ENCODE results near the gene ERC2.

The ERC2 gene

GRCh38 chr3:55658270-55658669 lies 810.0 kb downstream of the ERC2 start:
- no peak overlapping the region for H3K4me2 ChIP-seq (ENCODE audit: low read length)
- no peaks in the 10 kb centered on the region for H3K9me3 ChIP-seq (replicated peaks; ENCODE audit: low read length)
- no peak overlapping the region for H3K4me3 ChIP-seq (ENCODE audit: low read length)
- no peaks in the 10 kb centered on the region for H3K27me3 ChIP-seq (ENCODE audit: control insufficient read depth, insufficient read depth, low read length)
- peaks cover 3% of the 10 kb centered on the region for H3K4me1 ChIP-seq (ENCODE audit: control insufficient read depth, insufficient read depth, low read length)
- H3K9ac ChIP-seq (ENCODE audit: low read depth, low read length) = no peak overlapping the region
- no peaks in the 10 kb centered on the region for H3K36me3 ChIP-seq (ENCODE audit: insufficient read depth, low read length)

DNA sequence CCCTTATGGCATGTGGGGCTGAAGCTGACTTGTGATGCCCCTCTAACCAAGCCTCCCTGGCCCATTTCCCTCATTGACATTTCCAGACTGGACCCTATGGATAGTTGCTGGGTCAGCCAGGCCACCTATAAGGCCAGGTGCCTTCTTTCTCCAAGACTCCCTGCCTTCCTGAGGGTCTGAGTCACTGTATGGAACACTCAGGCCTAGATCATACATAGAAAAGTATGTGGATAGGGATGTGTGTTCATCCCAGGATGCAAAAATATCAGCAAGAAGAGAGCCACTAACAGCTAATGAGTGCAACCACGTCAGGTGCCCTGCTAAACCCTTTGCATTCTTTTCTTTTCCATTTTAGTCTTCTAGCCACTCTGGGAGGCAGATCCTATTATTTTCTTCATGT lies 812.7 kb downstream of the ERC2 start:
- Histone ChIP-seq H3K4me1 (ENCODE audit: control insufficient read depth, insufficient read depth, low read length) (no peaks in the 10 kb centered on the region), H3K36me3 (ENCODE audit: insufficient read depth, low read length) (no peaks in the 10 kb centered on the region), H3K9ac (ENCODE audit: low read depth, low read length) (no peak overlapping the region)

GRCh38 chr3:55654123-55654760 lies 814.0 kb downstream of the ERC2 start:
- Histone ChIP-seq H3K9ac (ENCODE audit: low read depth, low read length) (no peak overlapping the region), H3K4me2 (ENCODE audit: low read length) (no peak overlapping the region), H3K4me1 (ENCODE audit: control insufficient read depth, insufficient read depth, low read length) (no peaks in the 10 kb centered on the region), H3K27me3 (ENCODE audit: control insufficient read depth, insufficient read depth, low read length) (peaks cover 5% of the 10 kb centered on the region), H3K36me3 (ENCODE audit: insufficient read depth, low read length) (no peaks in the 10 kb centered on the region), H3K9me3 (replicated peaks; ENCODE audit: low read length) (no peaks in the 10 kb centered on the region), H3K4me3 (ENCODE audit: low read length) (no peak overlapping the region)

More for the DNA sequence above, 812.7 kb downstream of the ERC2 start:
- Histone ChIP-seq H3K27me3 (ENCODE audit: control insufficient read depth, insufficient read depth, low read length) (no peaks in the 10 kb centered on the region), H3K9me3 (replicated peaks; ENCODE audit: low read length) (no peaks in the 10 kb centered on the region), H3K4me2 (ENCODE audit: low read length) (no peak overlapping the region), H3K4me3 (ENCODE audit: low read length) (no peak overlapping the region)

DNA sequence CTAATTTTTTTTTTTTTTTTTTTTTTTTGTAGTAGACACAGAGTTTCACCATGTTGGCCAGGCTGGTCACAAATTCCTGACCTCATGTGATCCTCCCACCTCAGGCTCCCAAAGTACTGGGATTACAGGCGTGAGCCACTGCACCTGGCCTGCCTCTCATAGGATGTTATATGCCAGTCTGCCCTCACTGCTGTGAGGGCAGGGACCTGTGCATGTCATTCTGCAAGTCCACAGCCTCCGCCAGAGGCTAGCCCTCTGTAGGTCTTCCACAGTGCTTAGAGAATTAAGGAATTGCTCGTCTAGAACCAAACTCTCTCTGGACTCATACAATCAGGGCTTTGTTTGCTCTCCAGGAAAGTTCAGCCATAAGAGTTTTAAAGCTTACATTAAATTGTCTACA lies 817.3 kb downstream of the ERC2 start:
- Histone ChIP-seq H3K9ac (ENCODE audit: low read depth, low read length) (no peak overlapping the region), H3K9me3 (replicated peaks; ENCODE audit: low read length) (no peaks in the 10 kb centered on the region), H3K4me2 (ENCODE audit: low read length) (no peak overlapping the region), H3K27me3 (ENCODE audit: control insufficient read depth, insufficient read depth, low read length) (peaks cover 15% of the 10 kb centered on the region), H3K4me3 (ENCODE audit: low read length) (no peak overlapping the region), H3K4me1 (ENCODE audit: control insufficient read depth, insufficient read depth, low read length) (no peaks in the 10 kb centered on the region), H3K36me3 (ENCODE audit: insufficient read depth, low read length) (no peaks in the 10 kb centered on the region)

- Histone ChIP-seq H3K27me3 (ENCODE audit: control insufficient read depth, insufficient read depth, low read length) (peaks cover 22% of the 10 kb centered on the region), H3K9me3 (replicated peaks; ENCODE audit: low read length) (no peaks in the 10 kb centered on the region), H3K4me1 (ENCODE audit: control insufficient read depth, insufficient read depth, low read length) (no peaks in the 10 kb centered on the region), H3K9ac (ENCODE audit: low read depth, low read length) (no peak overlapping the region), H3K4me2 (ENCODE audit: low read length) (no peak overlapping the region), H3K36me3 (ENCODE audit: insufficient read depth, low read length) (no peaks in the 10 kb centered on the region), H3K4me3 (ENCODE audit: low read length) (no peak overlapping the region)
Measured at GRCh38 chr3:55650011-55650410, 818.3 kb downstream of the ERC2 start.

GRCh38 chr3:55649554-55649953 lies 818.7 kb downstream of the ERC2 start:
- no peak overlapping the region for H3K9ac ChIP-seq (ENCODE audit: low read depth, low read length)
- peaks cover 22% of the 10 kb centered on the region for H3K27me3 ChIP-seq (ENCODE audit: control insufficient read depth, insufficient read depth, low read length)
- H3K4me2 ChIP-seq (ENCODE audit: low read length) = no peak overlapping the region
- H3K36me3 ChIP-seq (ENCODE audit: insufficient read depth, low read length) = no peaks in the 10 kb centered on the region
- no peak overlapping the region for H3K4me3 ChIP-seq (ENCODE audit: low read length)
- H3K9me3 ChIP-seq (replicated peaks; ENCODE audit: low read length) = no peaks in the 10 kb centered on the region
- H3K4me1 ChIP-seq (ENCODE audit: control insufficient read depth, insufficient read depth, low read length) = no peaks in the 10 kb centered on the region

DNA sequence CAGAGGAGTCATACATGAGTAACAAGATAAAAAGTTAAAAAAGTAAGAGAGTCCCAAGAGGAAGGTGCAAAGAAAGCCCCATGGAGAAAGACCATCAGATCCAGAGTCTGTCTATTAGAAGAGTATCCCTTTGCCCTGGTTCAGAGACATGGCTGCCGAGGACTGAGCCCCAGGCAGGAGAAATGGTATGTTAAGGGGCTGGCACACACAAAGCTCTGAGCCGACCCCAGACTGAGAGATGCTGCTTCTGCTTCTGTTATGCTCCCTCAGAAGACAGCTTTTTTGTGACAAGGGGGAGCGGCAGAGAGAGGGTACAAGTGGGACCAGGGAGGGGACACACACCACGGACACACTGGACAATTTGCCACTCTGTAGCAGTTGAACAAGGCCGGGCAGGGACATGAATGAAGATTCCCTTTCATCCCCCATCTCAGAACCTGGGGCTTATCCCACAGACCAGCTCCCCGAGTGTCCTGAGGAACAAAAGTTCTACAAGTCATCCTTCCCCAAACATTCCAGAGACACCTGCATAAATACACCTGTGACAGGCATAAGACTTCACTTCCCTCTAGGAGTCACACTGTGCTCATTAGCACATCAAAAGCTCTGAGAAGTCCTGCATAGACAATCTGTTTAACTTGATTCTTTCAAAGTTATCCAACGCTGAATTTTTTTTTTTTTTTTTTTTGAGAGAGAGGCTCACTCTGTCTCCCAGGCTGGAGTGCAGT lies 819.5 kb downstream of the ERC2 start:
- Histone ChIP-seq H3K4me3 (ENCODE audit: low read length) (no peak overlapping the region), H3K27me3 (ENCODE audit: control insufficient read depth, insufficient read depth, low read length) (peaks cover 22% of the 10 kb centered on the region), H3K4me2 (ENCODE audit: low read length) (no peak overlapping the region), H3K4me1 (ENCODE audit: control insufficient read depth, insufficient read depth, low read length) (no peaks in the 10 kb centered on the region), H3K9me3 (replicated peaks; ENCODE audit: low read length) (no peaks in the 10 kb centered on the region), H3K9ac (ENCODE audit: low read depth, low read length) (no peak overlapping the region), H3K36me3 (ENCODE audit: insufficient read depth, low read length) (no peaks in the 10 kb centered on the region)

- H3K27me3 ChIP-seq (ENCODE audit: control insufficient read depth, insufficient read depth, low read length) = peaks cover 22% of the 10 kb centered on the region
- H3K4me1 ChIP-seq (ENCODE audit: control insufficient read depth, insufficient read depth, low read length) = no peaks in the 10 kb centered on the region
- no peak overlapping the region for H3K4me2 ChIP-seq (ENCODE audit: low read length)
- no peak overlapping the region for H3K4me3 ChIP-seq (ENCODE audit: low read length)
- no peaks in the 10 kb centered on the region for H3K9me3 ChIP-seq (replicated peaks; ENCODE audit: low read length)
- no peaks in the 10 kb centered on the region for H3K36me3 ChIP-seq (ENCODE audit: insufficient read depth, low read length)
- H3K9ac ChIP-seq (ENCODE audit: low read depth, low read length) = no peak overlapping the region
Measured at GRCh38 chr3:55647670-55648069, 820.6 kb downstream of the ERC2 start.

- Histone ChIP-seq H3K27me3 (ENCODE audit: control insufficient read depth, insufficient read depth, low read length) (peaks cover 22% of the 10 kb centered on the region), H3K9me3 (replicated peaks; ENCODE audit: low read length) (no peaks in the 10 kb centered on the region), H3K4me3 (ENCODE audit: low read length) (no peak overlapping the region), H3K4me1 (ENCODE audit: control insufficient read depth, insufficient read depth, low read length) (no peaks in the 10 kb centered on the region), H3K4me2 (ENCODE audit: low read length) (no peak overlapping the region), H3K9ac (ENCODE audit: low read depth, low read length) (no peak overlapping the region), H3K36me3 (ENCODE audit: insufficient read depth, low read length) (no peaks in the 10 kb centered on the region)
Measured at GRCh38 chr3:55647063-55647462, 821.2 kb downstream of the ERC2 start.

DNA sequence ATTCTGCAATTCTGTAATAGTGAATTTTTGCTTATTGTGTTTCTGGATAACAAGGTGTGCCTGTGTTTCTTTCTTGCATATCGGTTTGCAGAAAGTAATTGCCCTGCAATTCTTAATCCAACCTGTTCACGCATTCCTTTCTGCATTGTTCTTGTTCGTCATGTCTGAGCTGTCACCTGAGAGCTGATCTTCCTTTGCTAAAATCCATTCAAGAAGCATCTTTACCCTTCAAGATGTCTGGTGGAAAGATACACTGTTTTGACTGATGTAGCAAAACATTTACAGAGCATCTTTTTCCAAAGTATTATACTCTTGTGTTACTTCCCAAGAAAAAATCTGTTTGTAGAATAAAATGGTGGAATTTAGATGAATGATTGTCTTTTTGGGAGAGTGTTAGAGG lies 822.1 kb downstream of the ERC2 start:
- no peak overlapping the region for H3K4me3 ChIP-seq (ENCODE audit: low read length)
- no peak overlapping the region for H3K4me2 ChIP-seq (ENCODE audit: low read length)
- H3K9ac ChIP-seq (ENCODE audit: low read depth, low read length) = no peak overlapping the region
- H3K4me1 ChIP-seq (ENCODE audit: control insufficient read depth, insufficient read depth, low read length) = no peaks in the 10 kb centered on the region
- H3K36me3 ChIP-seq (ENCODE audit: insufficient read depth, low read length) = no peaks in the 10 kb centered on the region
- peaks cover 22% of the 10 kb centered on the region for H3K27me3 ChIP-seq (ENCODE audit: control insufficient read depth, insufficient read depth, low read length)
- no peaks in the 10 kb centered on the region for H3K9me3 ChIP-seq (replicated peaks; ENCODE audit: low read length)

DNA sequence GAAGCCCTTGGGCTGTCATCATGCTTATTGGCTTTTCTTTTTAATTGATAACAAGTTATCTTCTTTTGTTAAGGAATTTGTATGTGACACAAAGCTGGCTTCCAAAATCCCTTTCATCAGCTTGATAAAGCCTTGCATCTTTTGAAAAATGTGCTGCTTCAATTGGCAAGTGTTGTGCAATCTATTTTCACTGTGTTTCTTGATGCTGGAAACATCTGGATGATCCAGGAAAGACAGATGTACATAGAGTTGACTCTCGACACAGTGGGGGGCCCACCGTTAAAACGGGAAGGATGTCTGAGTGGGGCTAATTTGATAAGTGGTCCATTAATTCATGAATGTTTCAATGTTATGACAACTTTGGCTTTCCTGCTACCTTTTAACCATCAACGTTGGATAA lies 822.8 kb downstream of the ERC2 start:
- Histone ChIP-seq H3K9ac (ENCODE audit: low read depth, low read length) (no peak overlapping the region), H3K27me3 (ENCODE audit: control insufficient read depth, insufficient read depth, low read length) (peaks cover 22% of the 10 kb centered on the region), H3K4me1 (ENCODE audit: control insufficient read depth, insufficient read depth, low read length) (no peaks in the 10 kb centered on the region), H3K9me3 (replicated peaks; ENCODE audit: low read length) (no peaks in the 10 kb centered on the region), H3K36me3 (ENCODE audit: insufficient read depth, low read length) (no peaks in the 10 kb centered on the region), H3K4me2 (ENCODE audit: low read length) (no peak overlapping the region), H3K4me3 (ENCODE audit: low read length) (no peak overlapping the region)

GRCh38 chr3:55643283-55643682 lies 825.0 kb downstream of the ERC2 start:
- Histone ChIP-seq H3K4me3 (ENCODE audit: low read length) (no peak overlapping the region), H3K27me3 (ENCODE audit: control insufficient read depth, insufficient read depth, low read length) (peaks cover 12% of the 10 kb centered on the region), H3K4me2 (ENCODE audit: low read length) (no peak overlapping the region), H3K9ac (ENCODE audit: low read depth, low read length) (no peak overlapping the region), H3K4me1 (ENCODE audit: control insufficient read depth, insufficient read depth, low read length) (no peaks in the 10 kb centered on the region), H3K36me3 (ENCODE audit: insufficient read depth, low read length) (no peaks in the 10 kb centered on the region), H3K9me3 (replicated peaks; ENCODE audit: low read length) (no peaks in the 10 kb centered on the region)
